Measurements from ENCODE around the gene NTN5. TPM values are rescaled to one million over a fixed set of nuclear protein-coding genes. Genes with fewer than 3 reads are reported as not detected.
A peak's percentile ranks its signal among the peaks of the same experiment; 100 is the strongest.

Gene NTN5
- total RNA-seq, 2 donors from 2014 or later, result 0.54 to 2.8 TPM

GRCh38 chr19:48623556-48624066 is 49.2 kb downstream of the NTN5 start:
- H3K36me3 ChIP-seq, result peaks cover 3% of the 10 kb centered on the region
- peaks cover 20 to 38% of the 10 kb centered on the region in 2 donors for H3K4me1 ChIP-seq (ENCODE audit: control insufficient read depth in 1 of 2, low read depth in 2 of 2)
- TF ChIP-seq CTCF (IDR thresholded peaks at IDR 0.05), result no peak
- H3K27ac ChIP-seq, result peak overlapping the region; percentile 68 to 80
- no peak for ATAC-seq (ENCODE audit: insufficient number of reproducible peaks, low FRiP score, low read depth)
- H3K27me3 ChIP-seq (replicated peaks; ENCODE audit: insufficient read depth), result no peaks in the 10 kb centered on the region
- H3K4me3 ChIP-seq, result peak overlapping the region; percentile 82
- no peak for DNase-seq (ENCODE audit: low spot score)
- no peaks in the 10 kb centered on the region for H3K9me3 ChIP-seq

- Histone ChIP-seq H3K9me3 (no peaks in the 10 kb centered on the region), H3K4me1 (ENCODE audit: control insufficient read depth in 1 of 2, low read depth in 2 of 2) (peaks cover 33 to 56% of the 10 kb centered on the region in 2 donors), H3K27me3 (replicated peaks; ENCODE audit: insufficient read depth) (no peaks in the 10 kb centered on the region), H3K36me3 (peaks cover 19% of the 10 kb centered on the region), H3K4me3 (peak overlapping the region; percentile 95), H3K27ac (peak overlapping the region; percentile 93 to 97)
- ATAC-seq (ENCODE audit: insufficient number of reproducible peaks, low FRiP score, low read depth), result no peak
- peak; percentile 6 for TF ChIP-seq CTCF (IDR thresholded peaks at IDR 0.05)
- DNase-seq (ENCODE audit: low spot score), result no peak
Observed at GRCh38 chr19:48619692-48620585, 52.9 kb downstream of the NTN5 start.

DNA sequence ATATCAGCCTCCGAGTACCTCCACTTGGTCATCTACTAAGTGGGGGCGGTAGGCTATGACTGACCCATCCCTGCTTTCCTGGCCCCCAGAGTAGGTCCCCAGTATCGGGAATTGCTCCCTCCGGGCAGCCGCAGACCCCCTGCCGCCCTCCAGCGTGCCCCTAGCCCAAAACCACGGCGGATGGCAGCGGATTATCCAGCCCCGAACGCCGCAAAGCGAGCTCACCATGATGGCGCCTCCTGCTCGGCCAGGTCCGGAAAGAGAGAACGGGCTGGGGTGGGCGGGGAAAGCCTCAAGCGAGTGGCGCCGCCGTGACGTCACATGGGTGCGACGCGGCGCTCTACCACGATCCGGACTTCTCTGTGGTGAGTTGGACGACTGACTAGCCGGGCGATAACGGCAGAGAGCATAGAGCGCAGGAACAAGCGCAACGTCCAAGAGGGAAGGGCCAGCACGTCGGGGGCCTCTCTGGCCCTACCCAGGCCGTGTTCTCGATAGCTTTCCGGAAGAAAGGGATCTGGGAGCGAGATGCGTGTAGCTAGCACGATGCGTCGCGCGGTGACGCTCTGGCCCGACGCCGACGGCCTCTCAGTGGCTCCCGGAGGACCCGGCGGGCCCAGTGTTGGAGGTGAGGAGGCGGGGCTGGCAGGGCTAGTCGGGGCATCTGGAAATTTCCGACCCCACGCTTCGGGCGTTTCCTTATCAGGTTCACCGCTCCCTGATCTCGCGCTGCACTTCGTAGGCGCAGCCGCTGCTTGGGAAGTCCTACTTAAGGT is 53.7 kb downstream of the NTN5 start, which contains the start of the genes RPL18 and SPHK2:
Gene RPL18 (minus strand): TSS at position 263 of the 776 bp plus-strand sequence. CDS start 35 bp downstream, at position 228.
Gene SPHK2 (plus strand): TSS at position 591 of the 776 bp plus-strand sequence. CDS start 1,009 bp downstream, outside the sequence.
- Histone ChIP-seq H3K4me3 (peak within 1 kb of the TSS; percentile 95), H3K36me3 (peaks cover 23% of the 10 kb centered on the region), H3K27me3 (replicated peaks; ENCODE audit: insufficient read depth) (no peaks in the 10 kb centered on the region), H3K4me1 (ENCODE audit: control insufficient read depth in 1 of 2, low read depth in 2 of 2) (peaks cover 27 to 49% of the 10 kb centered on the region in 2 donors), H3K27ac (peak within 1 kb of the TSS; percentile 93 to 97), H3K9me3 (no peaks in the 10 kb centered on the region)
- ATAC-seq (ENCODE audit: insufficient number of reproducible peaks, low FRiP score, low read depth), result peak; percentile 82
- peak; percentile 93 for DNase-seq (ENCODE audit: low spot score)
- no peak for TF ChIP-seq CTCF (IDR thresholded peaks at IDR 0.05)

DNA sequence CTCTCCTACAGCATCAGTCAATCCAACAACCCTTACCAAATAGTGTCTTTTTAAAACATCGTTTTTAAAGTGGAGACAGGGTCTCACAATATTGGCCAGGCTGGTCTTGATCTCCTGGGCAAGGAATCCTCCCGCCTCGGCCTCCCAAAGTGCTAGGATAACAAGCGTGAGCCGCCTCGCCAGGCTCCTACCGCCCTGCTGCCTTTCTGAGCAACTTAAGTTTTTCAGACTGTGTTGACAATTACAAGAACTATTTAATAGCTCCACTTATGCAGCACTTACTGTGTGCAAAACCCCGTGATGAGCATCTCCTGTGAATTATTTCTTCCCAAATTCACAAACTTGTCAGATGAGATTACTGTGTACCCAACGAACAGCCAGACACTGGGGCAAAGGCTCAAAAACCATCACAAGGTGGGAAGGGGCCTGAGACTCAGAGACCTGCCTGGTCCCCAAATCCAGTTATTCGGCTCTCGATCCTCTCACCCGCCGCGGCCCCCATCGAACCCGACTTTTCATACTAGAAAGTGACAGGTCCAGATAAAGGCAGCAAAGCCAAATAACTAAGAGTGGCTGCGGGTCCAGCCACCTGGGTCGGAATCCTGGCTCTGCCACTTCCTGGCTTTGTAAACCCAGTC is 54.4 kb downstream of the NTN5 start:
- no peak for ATAC-seq (ENCODE audit: insufficient number of reproducible peaks, low FRiP score, low read depth)
- DNase-seq (ENCODE audit: low spot score), result no peak
- H3K4me1 ChIP-seq (ENCODE audit: control insufficient read depth in 1 of 2, low read depth in 2 of 2), result peaks cover 24 to 45% of the 10 kb centered on the region in 2 donors

More for the DNA sequence above, 54.4 kb downstream of the NTN5 start:
- Histone ChIP-seq H3K27me3 (replicated peaks; ENCODE audit: insufficient read depth) (no peaks in the 10 kb centered on the region), H3K36me3 (peaks cover 23% of the 10 kb centered on the region), H3K4me3 (peak overlapping the region; percentile 95), H3K27ac (peak overlapping the region; percentile 84 to 97), H3K9me3 (no peaks in the 10 kb centered on the region)
- no peak for TF ChIP-seq CTCF (IDR thresholded peaks at IDR 0.05)

All from thoracic aorta (tissue), 2 donors.